Measurements from ENCODE around the gene S100A5.
"Not testable (repeated sequence)": the region's sequence is repeated elsewhere in the genome, so short reads cannot be mapped to it uniquely, and the experiment has no call there.

Gene S100A5

GRCh38 chr1:153586347-153586746 lies 45.6 kb upstream of the S100A5 start:
- Histone ChIP-seq H3K4me3 (ENCODE audit: low read length) (no peak overlapping the region), H3K27ac (ENCODE audit: low read depth, low read length) (no peak overlapping the region), H3K9me3 (ENCODE audit: control insufficient read depth, insufficient read depth, low read length) (no peaks in the 10 kb centered on the region), H3K4me2 (ENCODE audit: low read length) (no peak overlapping the region), H3F3A (ENCODE audit: control insufficient read depth, insufficient read depth) (no peaks in the 10 kb centered on the region), H4K20me1 (ENCODE audit: control insufficient read depth, insufficient read depth, low read depth, low read length) (no peaks in the 10 kb centered on the region), H3K4me1 (ENCODE audit: control insufficient read depth, low read length) (peaks cover 6% of the 10 kb centered on the region), H3K27me3 (ENCODE audit: control insufficient read depth, low read length) (no peaks in the 10 kb centered on the region; the same call in none of the 2 replicates), H3K79me2 (ENCODE audit: control insufficient read depth, low read length) (no peaks in the 10 kb centered on the region), H3K9me2 (replicated peaks; ENCODE audit: control insufficient read depth, low read length) (no peaks in the 10 kb centered on the region), H3K36me3 (ENCODE audit: control insufficient read depth, low read length) (no peaks in the 10 kb centered on the region)
- TF ChIP-seq, protein P1, sequence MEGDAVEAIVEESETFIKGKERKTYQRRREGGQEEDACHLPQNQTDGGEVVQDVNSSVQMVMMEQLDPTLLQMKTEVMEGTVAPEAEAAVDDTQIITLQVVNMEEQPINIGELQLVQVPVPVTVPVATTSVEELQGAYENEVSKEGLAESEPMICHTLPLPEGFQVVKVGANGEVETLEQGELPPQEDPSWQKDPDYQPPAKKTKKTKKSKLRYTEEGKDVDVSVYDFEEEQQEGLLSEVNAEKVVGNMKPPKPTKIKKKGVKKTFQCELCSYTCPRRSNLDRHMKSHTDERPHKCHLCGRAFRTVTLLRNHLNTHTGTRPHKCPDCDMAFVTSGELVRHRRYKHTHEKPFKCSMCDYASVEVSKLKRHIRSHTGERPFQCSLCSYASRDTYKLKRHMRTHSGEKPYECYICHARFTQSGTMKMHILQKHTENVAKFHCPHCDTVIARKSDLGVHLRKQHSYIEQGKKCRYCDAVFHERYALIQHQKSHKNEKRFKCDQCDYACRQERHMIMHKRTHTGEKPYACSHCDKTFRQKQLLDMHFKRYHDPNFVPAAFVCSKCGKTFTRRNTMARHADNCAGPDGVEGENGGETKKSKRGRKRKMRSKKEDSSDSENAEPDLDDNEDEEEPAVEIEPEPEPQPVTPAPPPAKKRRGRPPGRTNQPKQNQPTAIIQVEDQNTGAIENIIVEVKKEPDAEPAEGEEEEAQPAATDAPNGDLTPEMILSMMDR (IDR thresholded peaks at IDR 0.05; ENCODE audit: low read depth, low read length, poor library complexity, severe bottlenecking) = no peak
- no peak for TF ChIP-seq EZH2phosphoT487 (IDR thresholded peaks at IDR 0.05; ENCODE audit: borderline replicate concordance, low read length)

- H4K20me1 ChIP-seq (ENCODE audit: control insufficient read depth, insufficient read depth, low read depth, low read length) = no peaks in the 10 kb centered on the region
- H3K36me3 ChIP-seq (ENCODE audit: control insufficient read depth, low read length) = no peaks in the 10 kb centered on the region
- peaks cover 6% of the 10 kb centered on the region for H3K4me1 ChIP-seq (ENCODE audit: control insufficient read depth, low read length)
- TF ChIP-seq EZH2phosphoT487 (IDR thresholded peaks at IDR 0.05; ENCODE audit: borderline replicate concordance, low read length) = no peak
- TF ChIP-seq, protein P1 (IDR thresholded peaks at IDR 0.05; ENCODE audit: low read depth, low read length, poor library complexity, severe bottlenecking) = no peak
- H3K27ac ChIP-seq (ENCODE audit: low read depth, low read length) = no peak overlapping the region
- no peak overlapping the region for H3K4me3 ChIP-seq (ENCODE audit: low read length)
- H3F3A ChIP-seq (ENCODE audit: control insufficient read depth, insufficient read depth) = no peaks in the 10 kb centered on the region
- H3K79me2 ChIP-seq (ENCODE audit: control insufficient read depth, low read length) = no peaks in the 10 kb centered on the region
- no peak overlapping the region for H3K4me2 ChIP-seq (ENCODE audit: low read length)
- H3K27me3 ChIP-seq (ENCODE audit: control insufficient read depth, low read length) = no peaks in the 10 kb centered on the region; the same call in none of the 2 replicates
- H3K9me3 ChIP-seq (ENCODE audit: control insufficient read depth, insufficient read depth, low read length) = no peaks in the 10 kb centered on the region
- H3K9me2 ChIP-seq (replicated peaks; ENCODE audit: control insufficient read depth, low read length) = no peaks in the 10 kb centered on the region
Measured at GRCh38 chr1:153585006-153585405, 44.3 kb upstream of the S100A5 start.

DNA sequence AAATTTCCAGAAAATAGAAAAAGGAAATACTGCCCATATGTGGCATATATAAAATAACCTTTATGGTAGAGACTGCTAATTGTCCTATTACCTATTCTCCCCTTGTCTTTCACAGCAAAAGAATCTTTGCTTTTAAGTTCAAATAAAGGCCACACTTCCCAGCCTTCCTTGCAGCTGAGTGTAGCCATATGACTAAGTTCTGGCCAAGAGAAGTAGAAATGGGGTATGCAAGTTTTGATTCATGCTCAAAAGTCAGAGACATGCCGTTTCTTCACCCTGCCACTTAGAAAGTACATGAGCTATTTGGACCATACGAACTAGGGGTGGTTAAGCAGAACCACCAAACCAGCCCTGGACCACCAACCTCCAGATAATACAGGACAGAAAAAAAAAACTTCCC lies 43.2 kb upstream of the S100A5 start:
- Histone ChIP-seq H3K79me2 (ENCODE audit: control insufficient read depth, low read length) (no peaks in the 10 kb centered on the region), H3K4me3 (ENCODE audit: low read length) (no peak overlapping the region), H3F3A (ENCODE audit: control insufficient read depth, insufficient read depth) (no peaks in the 10 kb centered on the region), H3K9me3 (ENCODE audit: control insufficient read depth, insufficient read depth, low read length) (no peaks in the 10 kb centered on the region), H4K20me1 (ENCODE audit: control insufficient read depth, insufficient read depth, low read depth, low read length) (no peaks in the 10 kb centered on the region), H3K27ac (ENCODE audit: low read depth, low read length) (no peak overlapping the region), H3K9me2 (replicated peaks; ENCODE audit: control insufficient read depth, low read length) (no peaks in the 10 kb centered on the region), H3K27me3 (ENCODE audit: control insufficient read depth, low read length) (peaks cover 5% of the 10 kb centered on the region), H3K4me1 (ENCODE audit: control insufficient read depth, low read length) (peaks cover 6% of the 10 kb centered on the region), H3K36me3 (ENCODE audit: control insufficient read depth, low read length) (no peaks in the 10 kb centered on the region), H3K4me2 (ENCODE audit: low read length) (no peak overlapping the region)
- TF ChIP-seq EZH2phosphoT487 (IDR thresholded peaks at IDR 0.05; ENCODE audit: borderline replicate concordance, low read length) = no peak

- not testable (repeated sequence) for H3K36me3 ChIP-seq (ENCODE audit: control insufficient read depth, low read length); H3K27ac ChIP-seq (ENCODE audit: low read depth, low read length); H3F3A ChIP-seq (ENCODE audit: control insufficient read depth, insufficient read depth); H3K79me2 ChIP-seq (ENCODE audit: control insufficient read depth, low read length); H3K4me1 ChIP-seq (ENCODE audit: control insufficient read depth, low read length); H3K9me3 ChIP-seq (ENCODE audit: control insufficient read depth, insufficient read depth, low read length); H3K4me3 ChIP-seq (ENCODE audit: low read length); H4K20me1 ChIP-seq (ENCODE audit: control insufficient read depth, insufficient read depth, low read depth, low read length); H3K9me2 ChIP-seq (replicated peaks; ENCODE audit: control insufficient read depth, low read length); H3K4me2 ChIP-seq (ENCODE audit: low read length); H3K27me3 ChIP-seq (ENCODE audit: control insufficient read depth, low read length)
Measured at GRCh38 chr1:153583514-153583913, 42.8 kb upstream of the S100A5 start.

GRCh38 chr1:153582836-153583235 lies 42.1 kb upstream of the S100A5 start:
- not testable (repeated sequence) for H4K20me1 ChIP-seq (ENCODE audit: control insufficient read depth, insufficient read depth, low read depth, low read length); H3K79me2 ChIP-seq (ENCODE audit: control insufficient read depth, low read length); H3K36me3 ChIP-seq (ENCODE audit: control insufficient read depth, low read length); H3K27ac ChIP-seq (ENCODE audit: low read depth, low read length); H3K4me1 ChIP-seq (ENCODE audit: control insufficient read depth, low read length); H3F3A ChIP-seq (ENCODE audit: control insufficient read depth, insufficient read depth); H3K9me3 ChIP-seq (ENCODE audit: control insufficient read depth, insufficient read depth, low read length); H3K9me2 ChIP-seq (replicated peaks; ENCODE audit: control insufficient read depth, low read length); H3K4me2 ChIP-seq (ENCODE audit: low read length); H3K4me3 ChIP-seq (ENCODE audit: low read length)
- H3K27me3 ChIP-seq (ENCODE audit: control insufficient read depth, low read length) = peaks cover 16% of the 10 kb centered on the region

All from DOHH2 (cell line).